ENCODE results near the gene TIMM22. TPM values are rescaled to one million over a fixed set of nuclear protein-coding genes. Genes with fewer than 3 reads are reported as not detected.

Gene TIMM22
- total and polyA plus RNA-seq, 2 donors (not counting 3 experiments of a cell fraction or from before 2014, with no cell fraction given), result 19.0 to 19.6 TPM

GRCh38 chr17:1026599-1026975, 29.7 kb downstream of the TIMM22 start:
- Histone ChIP-seq H3K9ac (replicated peaks; ENCODE audit: extremely low read depth, insufficient read depth, low read length) (no peak overlapping the region), H3K79me2 (ENCODE audit: control insufficient read depth, insufficient read depth, low read length) (no peaks in the 10 kb centered on the region), H3K4me1 (ENCODE audit: control insufficient read depth, extremely low read depth, insufficient read depth, low read length) (no peaks in the 10 kb centered on the region), H3K27me3 (ENCODE audit: control insufficient read depth in 2 of 2, insufficient read depth in 2 of 2, low read length in 2 of 2) (no peaks in the 10 kb centered on the region), H3K9me1 (replicated peaks; ENCODE audit: control insufficient read depth, extremely low read depth, insufficient read depth, low read length) (no peaks in the 10 kb centered on the region), H2AFZ (ENCODE audit: low read depth, low read length) (no peak overlapping the region), H3K36me3 (ENCODE audit: control insufficient read depth in 2 of 2, extremely low read depth in 1 of 2, insufficient read depth in 2 of 2, low read length in 2 of 2) (no peaks in the 10 kb centered on the region), H3K27ac (ENCODE audit: insufficient read depth, low read depth, low read length) (no peak overlapping the region), H3K4me3 (replicated peaks in 1 of 3; ENCODE audit: insufficient read depth in 1 of 3, low read depth in 1 of 3, low read length in 3 of 3) (no peak overlapping the region), H3K9me3 (replicated peaks; ENCODE audit: control insufficient read depth, insufficient read depth, low read length) (no peaks in the 10 kb centered on the region), H3K4me2 (ENCODE audit: insufficient read depth, low read length) (no peak overlapping the region), H4K20me1 (replicated peaks; ENCODE audit: control insufficient read depth, extremely low read depth, insufficient read depth, low read length) (no peaks in the 10 kb centered on the region)
- dilution Hi-C loops (cut with MboI; ENCODE audit: extremely low pct_ligation_motif_present, low sequenced_read_pairs) (no loop called here), intact Hi-C loops (cut with micrococcal nuclease) (no loop called here)
- no TSS peak for BruUV-seq (replicated peaks)
- FAIRE-seq, result no peak
- ChIA-PET POLR2A (no interaction called here), CTCF (interaction anchor here (0.9 to 1.3 kb wide), 4 partner anchors 21 to 30 kb away, joined by 3 read pairs; no protein-coding TSS in a partner anchor)
- TF ChIP-seq GATA2 (IDR thresholded peaks at IDR 0.05; ENCODE audit: insufficient read depth, insufficient read length, low read depth, low read length) (no peak), MAX (IDR thresholded peaks at IDR 0.05; ENCODE audit: insufficient read depth, insufficient read length) (no peak), MYC (IDR thresholded peaks at IDR 0.05; ENCODE audit: low read depth, low read length) (no peak), JUN (IDR thresholded peaks at IDR 0.05; ENCODE audit: borderline replicate concordance, insufficient read depth, insufficient read length, low read depth) (no peak), POLR2AphosphoS5 (IDR thresholded peaks at IDR 0.05; ENCODE audit: insufficient read depth, low read depth, low read length) (no peak), CTCF (IDR thresholded peaks at IDR 0.05; ENCODE audit: extremely low read depth in 1 of 2, insufficient read depth in 1 of 2, low read depth in 1 of 2, low read length in 2 of 2) (no peak), FOS (IDR thresholded peaks at IDR 0.05; ENCODE audit: borderline replicate concordance, insufficient read depth, low read length) (no peak), EZH2 (IDR thresholded peaks at IDR 0.05; ENCODE audit: borderline replicate concordance, low read depth, low read length, severe bottlenecking) (no peak), POLR2A (IDR thresholded peaks at IDR 0.05; ENCODE audit: low read depth, low read length) (no peak)
- no peak for DNase-seq (ENCODE audit: low read depth, low spot score)
